Trophoblast cell (in vitro differentiated cells and primary cell): ENCODE measurements around the gene PLA2G2F.

Experiments used
- DNase-seq, 2 donors: peaks; one replicate each; pipeline ENCODE4 v3.0.0-alpha.2; 2016
- H2AFZ ChIP-seq: 2 replicates; pipeline ENCODE4 v1.6.1; 2013; ENCODE audit warnings: low read length, moderate library complexity, mild to moderate bottlenecking; ENCODE audit not compliant: insufficient read depth, poor library complexity
- H2AK5ac ChIP-seq: 2 replicates; pipeline ENCODE4 v1.6.1; 2013; ENCODE audit warnings: mild to moderate bottlenecking, low read length
- H2BK120ac ChIP-seq: 2 replicates; pipeline ENCODE4 v1.6.1; 2013; ENCODE audit warnings: low read length, mild to moderate bottlenecking, moderate library complexity; ENCODE audit not compliant: insufficient read depth, poor library complexity
- H2BK12ac ChIP-seq: 2 replicates; pipeline ENCODE4 v1.6.1; 2013; ENCODE audit warnings: mild to moderate bottlenecking, low read length, moderate library complexity
- H2BK5ac ChIP-seq: 2 replicates; pipeline ENCODE4 v1.6.1; 2013; ENCODE audit warnings: low read length, low read depth, moderate library complexity, mild to moderate bottlenecking; ENCODE audit not compliant: poor library complexity
- H3K14ac ChIP-seq: 2 replicates; pipeline ENCODE4 v1.6.1; 2013; ENCODE audit warnings: mild to moderate bottlenecking, low read length
- H3K18ac ChIP-seq: 2 replicates; pipeline ENCODE4 v1.6.1; 2013; ENCODE audit warnings: mild to moderate bottlenecking, low read length
- H3K23ac ChIP-seq: 2 replicates; pipeline ENCODE4 v1.6.1; 2013; ENCODE audit warnings: low read length
- H3K27ac ChIP-seq: 2 replicates; pipeline ENCODE4 v1.5.1; 2013; ENCODE audit warnings: low read depth, mild to moderate bottlenecking, inconsistent platforms, low read length, moderate library complexity
- H3K27me3 ChIP-seq: 2 replicates; pipeline ENCODE4 v1.6.1; 2013; ENCODE audit warnings: inconsistent platforms, mild to moderate bottlenecking, low read length, moderate library complexity; ENCODE audit not compliant: insufficient read depth
- H3K36me3 ChIP-seq, 2 experiments: 1 replicate in 1 of 2; 2 replicates in 1 of 2; pipeline ENCODE4 v1.6.1; 2013; ENCODE audit warnings: low read length in 2 of 2, mild to moderate bottlenecking in 2 of 2, moderate library complexity in 1 of 2; ENCODE audit not compliant: insufficient read depth in 2 of 2, control insufficient read depth in 1 of 2
- H3K4ac ChIP-seq: 2 replicates; pipeline ENCODE4 v1.6.1; 2013; ENCODE audit warnings: low read depth, mild to moderate bottlenecking, low read length, moderate library complexity
- H3K4me1 ChIP-seq, 2 experiments: 1 replicate in 1 of 2; 2 replicates in 1 of 2; pipeline ENCODE4 v1.6.1; 2013; ENCODE audit warnings: low read length in 2 of 2, mild to moderate bottlenecking in 2 of 2, moderate library complexity in 1 of 2; ENCODE audit not compliant: insufficient read depth in 2 of 2, control insufficient read depth in 1 of 2
- H3K4me2 ChIP-seq: 2 replicates; pipeline ENCODE4 v1.6.1; 2013; ENCODE audit warnings: inconsistent platforms, mild to moderate bottlenecking, low read length, moderate library complexity
- H3K4me3 ChIP-seq: 2 replicates; pipeline ENCODE4 v1.5.1; 2013; ENCODE audit warnings: mild to moderate bottlenecking, low read depth, low read length, inconsistent platforms
- H3K79me1 ChIP-seq: one replicate; pipeline ENCODE4 v1.6.1; 2013; ENCODE audit warnings: low read length
- H3K79me2 ChIP-seq: 2 replicates; pipeline ENCODE4 v1.6.1; 2013; ENCODE audit warnings: low read length, mild to moderate bottlenecking; ENCODE audit not compliant: control insufficient read depth, insufficient read depth, poor library complexity
- H3K9ac ChIP-seq: 2 replicates; pipeline ENCODE4 v1.6.1; 2013; ENCODE audit warnings: mild to moderate bottlenecking, low read length
- H3K9me3 ChIP-seq: 2 replicates; pipeline ENCODE4 v1.6.1; 2013; ENCODE audit warnings: low read depth, mild to moderate bottlenecking, control low read depth, inconsistent platforms, low read length; ENCODE audit not compliant: insufficient read depth
- H4K12ac ChIP-seq: 2 replicates; pipeline ENCODE4 v1.6.1; 2013; ENCODE audit warnings: low read depth, mild to moderate bottlenecking, low read length, moderate library complexity
- H4K8ac ChIP-seq: 2 replicates; pipeline ENCODE4 v1.6.1; 2013; ENCODE audit warnings: low read depth, mild to moderate bottlenecking, low read length, moderate library complexity
- H4K91ac ChIP-seq: one replicate; pipeline ENCODE4 v1.6.1; 2013; ENCODE audit warnings: low read depth, mild to moderate bottlenecking, low read length, moderate library complexity
- WGBS: extraction: QIAGEN DNeasy Blood & Tissue Kit; methylation state at CpG from one replicate; pipeline ENCODE4 v1.1.7; 2013; ENCODE audit warnings: missing lambda C conversion rate; ENCODE audit not compliant: insufficient read length, insufficient coverage; ENCODE audit errors: extremely low coverage; 5-methylcytosine and 5-hydroxymethylcytosine counted together

The PLA2G2F gene

GRCh38 chr1:20160034-20160433, 20.9 kb downstream of the PLA2G2F start:
- H3K23ac ChIP-seq = no peak overlapping the region
- no peak overlapping the region for H3K14ac ChIP-seq
- no peak overlapping the region for H2BK5ac ChIP-seq
- no peak for DNase-seq
- no peaks in the 10 kb centered on the region for H3K27me3 ChIP-seq
- H3K9ac ChIP-seq = no peak overlapping the region
- H3K4me2 ChIP-seq = no peak overlapping the region
- H2BK12ac ChIP-seq = no peak overlapping the region
- no peak overlapping the region for H4K12ac ChIP-seq
- peaks cover 22% of the 10 kb centered on the region for H3K9me3 ChIP-seq
- no peaks in the 10 kb centered on the region for H3K4me1 ChIP-seq
- H3K36me3 ChIP-seq = no peaks in the 10 kb centered on the region
- no peak overlapping the region for H4K91ac ChIP-seq
- H3K4ac ChIP-seq = no peak overlapping the region
- H3K27ac ChIP-seq = no peak overlapping the region
- H3K4me3 ChIP-seq = no peak overlapping the region
- H2AFZ ChIP-seq = no peak overlapping the region
- no peak overlapping the region for H2AK5ac ChIP-seq
- H3K18ac ChIP-seq = no peak overlapping the region
- no peaks in the 10 kb centered on the region for H3K79me1 ChIP-seq
- no peak overlapping the region for H2BK120ac ChIP-seq
- H3K79me2 ChIP-seq = no peaks in the 10 kb centered on the region
- H4K8ac ChIP-seq = no peak overlapping the region
- WGBS = no CpG with 5 or more reads among the region's 1 CpG

- H3K14ac ChIP-seq = no peak overlapping the region
- no peak overlapping the region for H4K12ac ChIP-seq
- H2AK5ac ChIP-seq = no peak overlapping the region
- no peak overlapping the region for H2BK12ac ChIP-seq
- H2BK5ac ChIP-seq = no peak overlapping the region
- no peaks in the 10 kb centered on the region for H3K36me3 ChIP-seq
- H3K79me2 ChIP-seq = no peaks in the 10 kb centered on the region
- H4K8ac ChIP-seq = no peak overlapping the region
- no peak overlapping the region for H3K4me3 ChIP-seq
- H3K79me1 ChIP-seq = no peaks in the 10 kb centered on the region
- H2AFZ ChIP-seq = no peak overlapping the region
- no peak overlapping the region for H3K27ac ChIP-seq
- no peaks in the 10 kb centered on the region for H3K27me3 ChIP-seq
- H3K23ac ChIP-seq = no peak overlapping the region
- no peak overlapping the region for H3K9ac ChIP-seq
- WGBS = no CpG with 5 or more reads among the region's 15 CpGs
- H3K4ac ChIP-seq = no peak overlapping the region
- no peak for DNase-seq
- no peak overlapping the region for H3K4me2 ChIP-seq
- H3K18ac ChIP-seq = no peak overlapping the region
- no peak overlapping the region for H4K91ac ChIP-seq
- H3K9me3 ChIP-seq = peaks cover 18% of the 10 kb centered on the region
- no peak overlapping the region for H2BK120ac ChIP-seq
- no peaks in the 10 kb centered on the region for H3K4me1 ChIP-seq
Measured at GRCh38 chr1:20164694-20165202, 25.6 kb downstream of the PLA2G2F start.

GRCh38 chr1:20165522-20165951, 26.4 kb downstream of the PLA2G2F start:
- Histone ChIP-seq H4K91ac (no peak overlapping the region), H4K8ac (no peak overlapping the region), H3K27ac (no peak overlapping the region), H3K14ac (no peak overlapping the region), H3K4me2 (no peak overlapping the region), H2AFZ (no peak overlapping the region), H3K4me3 (no peak overlapping the region), H3K4ac (no peak overlapping the region), H3K18ac (no peak overlapping the region), H2AK5ac (no peak overlapping the region), H3K23ac (no peak overlapping the region), H3K79me2 (no peaks in the 10 kb centered on the region), H3K9ac (no peak overlapping the region), H3K79me1 (no peaks in the 10 kb centered on the region), H2BK120ac (no peak overlapping the region), H3K4me1 (no peaks in the 10 kb centered on the region), H4K12ac (no peak overlapping the region), H3K9me3 (peaks cover 16% of the 10 kb centered on the region), H3K36me3 (no peaks in the 10 kb centered on the region), H3K27me3 (no peaks in the 10 kb centered on the region), H2BK12ac (no peak overlapping the region), H2BK5ac (no peak overlapping the region)
- no peak for DNase-seq
- no CpG with 5 or more reads among the region's 16 CpGs for WGBS

GRCh38 chr1:20166051-20166450, 26.9 kb downstream of the PLA2G2F start:
- H3K36me3 ChIP-seq = no peaks in the 10 kb centered on the region
- H3K27ac ChIP-seq = no peak overlapping the region
- no peak overlapping the region for H3K4ac ChIP-seq
- H2AK5ac ChIP-seq = no peak overlapping the region
- H2AFZ ChIP-seq = no peak overlapping the region
- no peak overlapping the region for H3K9ac ChIP-seq
- H3K79me2 ChIP-seq = no peaks in the 10 kb centered on the region
- H2BK5ac ChIP-seq = no peak overlapping the region
- no peak overlapping the region for H4K12ac ChIP-seq
- no peak overlapping the region for H4K91ac ChIP-seq
- WGBS = no CpG with 5 or more reads among the region's 17 CpGs
- no peaks in the 10 kb centered on the region for H3K27me3 ChIP-seq
- H2BK120ac ChIP-seq = no peak overlapping the region
- DNase-seq = no peak
- no peak overlapping the region for H3K23ac ChIP-seq
- H3K9me3 ChIP-seq = peaks cover 11% of the 10 kb centered on the region
- no peak overlapping the region for H3K4me3 ChIP-seq
- no peak overlapping the region for H3K18ac ChIP-seq
- no peak overlapping the region for H4K8ac ChIP-seq
- H3K4me2 ChIP-seq = no peak overlapping the region
- H3K79me1 ChIP-seq = no peaks in the 10 kb centered on the region
- no peak overlapping the region for H2BK12ac ChIP-seq
- H3K14ac ChIP-seq = no peak overlapping the region
- no peaks in the 10 kb centered on the region for H3K4me1 ChIP-seq
